ENCODE data around the gene APLP1. TPM values are rescaled to one million over a fixed set of nuclear protein-coding genes. Genes with fewer than 3 reads are reported as not detected.

Gene APLP1
- total RNA-seq, 4 donors from 2014 or later: 0.27 to 0.33 TPM; not detected in 2

GRCh38 chr19:35851213-35852028 is 17.0 kb upstream of the APLP1 start:
- Histone ChIP-seq H3K36me3 (no peaks in the 10 kb centered on the region), H3K27me3 (peaks cover 49 to 65% (median 63%) of the 10 kb centered on the region in 3 donors), H3K4me3 (no peak overlapping the region), H3K4me1 (no peaks in the 10 kb centered on the region), H3K9me3 (no peaks in the 10 kb centered on the region), H3K27ac (no peak overlapping the region)
- ATAC-seq: no peak
- intact Hi-C loops (cut with DNase I; ENCODE audit: low total_unique reads): no loop called here
- TF ChIP-seq POLR2A (IDR thresholded peaks at IDR 0.05): no peak
- TF ChIP-seq CTCF (IDR thresholded peaks at IDR 0.05 in 4 of 5, conservative IDR thresholded peaks at IDR 0.05 in 1 of 5): no peak
- no peak for DNase-seq
- in situ Hi-C loops (cut with MboI; ENCODE audit: low sequenced_read_pairs in 4 of 4): no loop called here

- Histone ChIP-seq H3K4me3 (no peak within 1 kb of the TSS), H3K4me1 (peaks cover 0 to 3% of the 10 kb centered on the region in 2 donors), H3K9me3 (no peaks in the 10 kb centered on the region), H3K27me3 (peaks cover 56 to 66% (median 65%) of the 10 kb centered on the region in 3 donors), H3K27ac (no peak within 1 kb of the TSS), H3K36me3 (no peaks in the 10 kb centered on the region)
- TF ChIP-seq CTCF (IDR thresholded peaks at IDR 0.05 in 4 of 5, conservative IDR thresholded peaks at IDR 0.05 in 1 of 5): no peak
- no peak for TF ChIP-seq POLR2A (IDR thresholded peaks at IDR 0.05)
- no peak for DNase-seq
- no peak for ATAC-seq
- in situ Hi-C loops (cut with MboI; ENCODE audit: low sequenced_read_pairs in 4 of 4) (no loop called here), intact Hi-C loops (cut with DNase I; ENCODE audit: low total_unique reads) (no loop called here)
Measured at GRCh38 chr19:35852029-35852780, 16.2 kb upstream of the APLP1 start, which contains the start of gene NPHS1. TSS of gene NPHS1 (minus strand) at chr19:35852504. CDS start at chr19:35851837, 667 bp downstream.

GRCh38 chr19:35853038-35853756 is 15.2 kb upstream of the APLP1 start:
- peaks cover 0 to 3% of the 10 kb centered on the region in 2 donors for H3K4me1 ChIP-seq
- DNase-seq: no peak
- H3K9me3 ChIP-seq: no peaks in the 10 kb centered on the region
- H3K27ac ChIP-seq: no peak overlapping the region
- in situ Hi-C loops (cut with MboI; ENCODE audit: low sequenced_read_pairs in 4 of 4): no loop called here
- no peaks in the 10 kb centered on the region for H3K36me3 ChIP-seq
- no peak for ATAC-seq
- H3K4me3 ChIP-seq: no peak overlapping the region
- no peak for TF ChIP-seq POLR2A (IDR thresholded peaks at IDR 0.05)
- no peak for TF ChIP-seq CTCF (IDR thresholded peaks at IDR 0.05 in 4 of 5, conservative IDR thresholded peaks at IDR 0.05 in 1 of 5)
- intact Hi-C loops (cut with DNase I; ENCODE audit: low total_unique reads): no loop called here
- peaks cover 58 to 71% (median 70%) of the 10 kb centered on the region in 3 donors for H3K27me3 ChIP-seq

- intact Hi-C loops (cut with DNase I; ENCODE audit: low total_unique reads) (no loop called here), in situ Hi-C loops (cut with MboI; ENCODE audit: low sequenced_read_pairs in 4 of 4) (no loop called here)
- H3K36me3 ChIP-seq: no peaks in the 10 kb centered on the region
- TF ChIP-seq POLR2A (IDR thresholded peaks at IDR 0.05) (no peak), CTCF (IDR thresholded peaks at IDR 0.05 in 4 of 5, conservative IDR thresholded peaks at IDR 0.05 in 1 of 5) (no peak)
- H3K4me1 ChIP-seq: peaks cover 0 to 3% of the 10 kb centered on the region in 2 donors
- no peak for ATAC-seq
- no peaks in the 10 kb centered on the region for H3K9me3 ChIP-seq
- H3K27me3 ChIP-seq: peaks cover 61 to 81% (median 64%) of the 10 kb centered on the region in 3 donors
- no peak within 1 kb of the TSS for H3K27ac ChIP-seq
- DNase-seq: no peak
- peak within 1 kb of the TSS; percentile 28 to 54 (median 47) for H3K4me3 ChIP-seq
Measured at GRCh38 chr19:35856546-35857149, 11.7 kb upstream of the APLP1 start, which contains the start of gene KIRREL2. TSS of gene KIRREL2 (plus strand) at chr19:35856911. CDS start at chr19:35857120, 209 bp downstream.

All from gastrocnemius medialis (tissue), 4 donors.